Left lung (tissue), 10 donors: ENCODE measurements around the gene OPN1SW. TPM values are rescaled to one million over a fixed set of nuclear protein-coding genes. Genes with fewer than 3 reads are reported as not detected.

ENCODE experiments used
- ATAC-seq: fragments of 200-7000 bp; cut with Tn5 transposase; one replicate; pipeline ENCODE4 v1.9.1; 2020; ENCODE audit warnings: moderate library complexity
- DNase-seq, 4 donors: peaks; one replicate each; pipeline ENCODE4 v3.0.0-alpha.2; 2013 to 2020
- H3K27ac ChIP-seq, 2 donors: fragments of 200-600 bp; sonication (generic) in 1 of 2; one replicate each; pipeline versions ENCODE4 v1.5.0 to v1.8.0; 2020 to 2021
- H3K27me3 ChIP-seq, 2 donors: fragments of 200-600 bp; sonication (generic) in 1 of 2; one replicate each; pipeline versions ENCODE4 v1.5.0 to v1.8.0; 2020 to 2021
- H3K36me3 ChIP-seq, 2 donors: fragments of 200-600 bp; sonication (generic) in 1 of 2; one replicate each; pipeline versions ENCODE4 v1.5.0 to v1.8.0; 2020 to 2021
- H3K4me1 ChIP-seq, 2 donors: fragments of 200-600 bp; one replicate each; pipeline ENCODE4 v1.8.0; 2021
- H3K4me3 ChIP-seq, 2 donors: fragments of 200-600 bp; sonication (generic) in 1 of 2; one replicate each; pipeline versions ENCODE4 v1.5.0 to v1.8.0; 2020 to 2021; ENCODE audit warnings: mild to moderate bottlenecking in 1 of 2
- H3K9me3 ChIP-seq, 2 donors: fragments of 200-600 bp; sonication (generic) in 1 of 2; one replicate each; pipeline versions ENCODE4 v1.5.0 to v1.8.0; 2020 to 2021
- intact Hi-C, 2 donors: fragments of 100-400 bp; cut with DNase I; formaldehyde crosslinking; loops; one replicate each; pipeline versions ENCODE4 v1.11.2 to v1.14.2; 2022
- polyA plus RNA-seq, 6 donors: library from polyadenylated mRNA; unstranded; fragments of 120-200 nt; gene quantifications; one replicate each; pipeline ENCODE4 v1.2.1, GENCODE V29; 2013; ENCODE audit not compliant: insufficient read length in 6 of 6
- total RNA-seq, 2 donors: library from RNA; stranded (reverse); fragmentation: NEBNext Ultra II Directional; extraction: Animal tissue kit (Norgen Biotek cat#: 25700); gene quantifications; one replicate each; pipeline ENCODE4 v1.2.1, GENCODE V29; 2021
- TF ChIP-seq, protein P1 (sequence below), 2 donors: fragments of 200-600 bp; sonication (generic) in 1 of 2; IDR thresholded peaks; one replicate each; pipeline versions ENCODE4 v1.5.0 to v1.8.0; 2021; ENCODE audit warnings: antibody characterized with exemption in 2 of 2
- donor health status: DM: no; HTN: yes; CAD: no.
- donor health status: DM: no; HTN: no; CAD: no.

The OPN1SW gene
- total and polyA plus RNA-seq, 8 donors: 1.2 to 2.3 (median 1.7) TPM; not detected in 2

DNA sequence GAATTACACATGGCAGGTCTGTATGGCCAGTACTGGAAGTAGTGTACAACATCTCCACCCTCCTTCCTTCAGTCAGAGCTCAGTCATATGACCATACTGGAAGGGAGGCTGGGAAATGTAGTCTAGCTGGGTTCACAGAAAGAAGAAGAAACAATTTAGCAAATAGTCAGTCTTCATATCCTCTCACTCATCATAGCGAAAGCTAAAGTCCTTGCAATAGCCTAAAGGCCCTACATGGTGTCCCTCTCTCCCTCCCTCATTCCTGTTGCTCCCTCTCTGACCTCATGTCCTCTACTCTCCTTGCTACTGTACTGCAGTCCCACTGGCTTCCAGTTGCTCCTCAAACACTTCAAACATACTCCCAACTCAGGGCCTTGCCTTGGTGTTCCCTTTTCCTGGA, 40.7 kb downstream of the OPN1SW start:
- Histone ChIP-seq H3K36me3 (no peaks in the 10 kb centered on the region), H3K9me3 (no peaks in the 10 kb centered on the region), H3K27ac (no peak overlapping the region), H3K27me3 (no peaks in the 10 kb centered on the region), H3K4me1 (peaks cover 3 to 12% of the 10 kb centered on the region in 2 donors), H3K4me3 (no peak overlapping the region)
- DNase-seq (no peak), ATAC-seq (no peak)
- TF ChIP-seq, protein P1, sequence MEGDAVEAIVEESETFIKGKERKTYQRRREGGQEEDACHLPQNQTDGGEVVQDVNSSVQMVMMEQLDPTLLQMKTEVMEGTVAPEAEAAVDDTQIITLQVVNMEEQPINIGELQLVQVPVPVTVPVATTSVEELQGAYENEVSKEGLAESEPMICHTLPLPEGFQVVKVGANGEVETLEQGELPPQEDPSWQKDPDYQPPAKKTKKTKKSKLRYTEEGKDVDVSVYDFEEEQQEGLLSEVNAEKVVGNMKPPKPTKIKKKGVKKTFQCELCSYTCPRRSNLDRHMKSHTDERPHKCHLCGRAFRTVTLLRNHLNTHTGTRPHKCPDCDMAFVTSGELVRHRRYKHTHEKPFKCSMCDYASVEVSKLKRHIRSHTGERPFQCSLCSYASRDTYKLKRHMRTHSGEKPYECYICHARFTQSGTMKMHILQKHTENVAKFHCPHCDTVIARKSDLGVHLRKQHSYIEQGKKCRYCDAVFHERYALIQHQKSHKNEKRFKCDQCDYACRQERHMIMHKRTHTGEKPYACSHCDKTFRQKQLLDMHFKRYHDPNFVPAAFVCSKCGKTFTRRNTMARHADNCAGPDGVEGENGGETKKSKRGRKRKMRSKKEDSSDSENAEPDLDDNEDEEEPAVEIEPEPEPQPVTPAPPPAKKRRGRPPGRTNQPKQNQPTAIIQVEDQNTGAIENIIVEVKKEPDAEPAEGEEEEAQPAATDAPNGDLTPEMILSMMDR (IDR thresholded peaks at IDR 0.05): no peak
- intact Hi-C loops: no loop called here

DNA sequence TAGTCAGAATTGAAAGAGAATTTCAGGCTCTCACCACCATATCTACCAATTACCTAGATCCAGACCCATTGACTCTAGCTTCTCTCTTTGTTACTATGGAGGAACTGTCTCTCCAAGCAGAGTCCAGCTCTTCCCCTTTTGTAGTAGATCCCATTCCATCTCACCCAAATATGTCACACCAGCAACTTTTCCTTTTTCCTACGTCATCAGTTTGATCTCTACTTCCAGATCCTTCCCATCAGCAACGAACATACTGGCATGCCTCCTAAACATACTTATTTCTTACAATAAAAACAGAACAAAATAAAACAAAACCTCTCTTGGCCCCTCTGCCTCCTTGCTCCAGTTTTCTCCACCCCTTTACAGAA, 42.3 kb downstream of the OPN1SW start:
- no peaks in the 10 kb centered on the region for H3K27me3 ChIP-seq
- H3K27ac ChIP-seq: no peak overlapping the region
- TF ChIP-seq, protein P1 (IDR thresholded peaks at IDR 0.05): no peak
- no peaks in the 10 kb centered on the region for H3K36me3 ChIP-seq
- H3K9me3 ChIP-seq: no peaks in the 10 kb centered on the region
- H3K4me3 ChIP-seq: no peak overlapping the region
- peaks cover 0 to 4% of the 10 kb centered on the region in 2 donors for H3K4me1 ChIP-seq
- DNase-seq (no peak), ATAC-seq (no peak)
- intact Hi-C loops: no loop called here

DNA sequence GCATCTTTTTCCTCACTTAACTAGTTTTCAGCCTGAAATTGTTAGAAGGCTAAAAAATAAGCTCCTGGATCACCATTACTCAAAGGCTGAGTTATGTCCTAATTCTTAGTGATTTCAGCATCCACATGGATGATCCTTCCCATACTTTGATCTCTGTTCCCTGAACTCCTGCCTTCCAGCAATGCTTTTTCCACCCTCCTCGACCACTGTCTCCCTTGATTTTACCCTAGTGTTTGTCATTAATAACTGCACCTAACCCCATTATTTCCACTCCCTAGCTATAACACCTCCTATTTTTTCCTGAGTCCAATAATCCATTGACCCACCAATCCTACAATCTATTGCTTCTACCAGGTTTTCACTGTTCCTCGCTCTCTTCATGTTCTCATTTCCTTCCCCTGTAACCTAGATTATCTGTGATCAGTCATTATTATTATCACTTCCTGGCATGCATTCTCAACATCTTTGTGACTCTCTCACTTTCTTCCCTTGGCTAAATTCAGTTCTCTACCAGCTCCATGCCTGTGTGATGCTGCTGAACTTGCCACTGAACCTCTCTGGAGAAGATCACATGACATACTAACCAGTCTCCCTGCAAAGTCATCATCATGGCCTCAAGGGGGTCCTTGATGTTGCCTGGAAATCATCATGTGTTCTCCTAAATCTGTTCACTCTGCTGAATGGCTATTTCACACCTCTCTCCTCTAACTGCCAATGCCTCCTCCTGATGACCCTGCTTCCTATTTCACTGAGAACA, 42.9 kb downstream of the OPN1SW start:
- DNase-seq (no peak), ATAC-seq (no peak)
- intact Hi-C loops: no loop called here
- TF ChIP-seq, protein P1 (IDR thresholded peaks at IDR 0.05): no peak
- Histone ChIP-seq H3K36me3 (no peaks in the 10 kb centered on the region), H3K27ac (no peak overlapping the region), H3K27me3 (no peaks in the 10 kb centered on the region), H3K4me3 (no peak overlapping the region), H3K4me1 (no peaks in the 10 kb centered on the region), H3K9me3 (no peaks in the 10 kb centered on the region)

DNA sequence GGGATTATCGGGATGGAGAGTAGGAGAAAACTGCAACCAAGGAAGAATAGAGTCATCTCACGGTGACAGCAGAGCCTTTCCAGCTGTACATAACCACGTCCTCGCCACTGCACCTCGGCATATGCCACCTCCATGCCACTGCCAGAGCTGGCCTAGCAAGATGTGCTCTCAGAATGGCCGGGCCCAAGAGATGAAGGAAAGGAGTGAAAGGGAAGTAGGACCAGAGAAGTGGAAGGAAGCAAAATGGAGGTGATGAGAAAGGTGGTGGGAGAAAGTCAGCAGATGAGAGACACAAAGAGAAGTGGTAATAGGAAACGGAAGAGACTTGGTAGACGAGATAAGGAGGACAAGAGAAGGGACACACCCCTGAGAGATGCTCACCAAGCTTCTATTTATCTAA, 44.4 kb downstream of the OPN1SW start:
- no peaks in the 10 kb centered on the region for H3K9me3 ChIP-seq
- DNase-seq (no peak), ATAC-seq (no peak)
- no peak overlapping the region for H3K27ac ChIP-seq
- intact Hi-C loops: no loop called here
- no peaks in the 10 kb centered on the region for H3K27me3 ChIP-seq
- TF ChIP-seq, protein P1 (IDR thresholded peaks at IDR 0.05): no peak
- H3K36me3 ChIP-seq: no peaks in the 10 kb centered on the region
- H3K4me1 ChIP-seq: no peaks in the 10 kb centered on the region
- no peak overlapping the region for H3K4me3 ChIP-seq

DNA sequence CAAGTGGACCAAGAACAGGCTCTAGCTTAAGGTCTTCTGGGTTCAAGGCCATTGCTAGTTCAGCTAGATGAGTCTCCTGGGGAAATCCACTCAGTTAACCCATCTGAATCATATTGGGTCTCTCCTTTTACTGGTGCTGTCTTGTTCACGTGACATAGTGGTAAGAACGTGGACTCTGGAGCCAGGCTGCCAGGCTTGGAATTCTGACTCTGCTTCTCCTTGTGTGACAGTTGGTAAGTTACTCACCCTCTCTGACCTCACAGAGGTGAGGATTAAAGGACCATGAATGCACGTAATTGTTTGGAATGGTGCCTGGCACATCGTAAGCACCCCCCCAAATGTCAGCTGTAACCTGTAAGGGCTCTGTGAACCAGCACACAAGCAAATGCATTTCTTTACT, 46.1 kb downstream of the OPN1SW start:
- DNase-seq: no peak
- Histone ChIP-seq H3K27me3 (no peaks in the 10 kb centered on the region), H3K27ac (no peak overlapping the region), H3K4me1 (no peaks in the 10 kb centered on the region), H3K36me3 (no peaks in the 10 kb centered on the region), H3K9me3 (no peaks in the 10 kb centered on the region), H3K4me3 (no peak overlapping the region)
- TF ChIP-seq, protein P1 (IDR thresholded peaks at IDR 0.05): no peak
- ATAC-seq: no peak
- intact Hi-C loops: no loop called here
